ENCODE measurements around the gene SUGP1. TPM values are rescaled to one million over a fixed set of nuclear protein-coding genes. Genes with fewer than 3 reads are reported as not detected.

The SUGP1 gene
- total RNA-seq, 2 experiments from 2014 or later: 42.8 to 51.3 TPM

GRCh38 chr19:19297759-19298158 is 22.6 kb downstream of the SUGP1 start:
- Mint-ChIP-seq H3K27ac (no peak overlapping the region), H3K36me3 (ENCODE audit: low read depth) (peaks cover 30% of the 10 kb centered on the region), H3K9me3 (peaks cover 2% of the 10 kb centered on the region), H3K4me3 (no peak overlapping the region), H3K27me3 (no peaks in the 10 kb centered on the region), H3K4me1 (ENCODE audit: low read depth) (no peaks in the 10 kb centered on the region)
- no peak for DNase-seq
- no peak for TF ChIP-seq CTCF (IDR thresholded peaks at IDR 0.05)
- intact Hi-C loops (cut with micrococcal nuclease): no loop called here
- ChIA-PET POLR2A (no interaction called here), CTCF (interaction anchor here (0.7 to 1.5 kb wide), 2 partner anchors 10 to 17 kb away, joined by 3 read pairs; no protein-coding TSS in a partner anchor)
- no peak for ATAC-seq

- POLR2A ChIA-PET: interaction anchor here (1.0 kb wide), 1 partner anchor 44 kb away, joined by 3 read pairs; no protein-coding TSS in a partner anchor
- intact Hi-C loops (cut with micrococcal nuclease): no loop called here
- H3K27me3 Mint-ChIP-seq: no peaks in the 10 kb centered on the region
- DNase-seq (no peak), ATAC-seq (no peak)
- TF ChIP-seq CTCF (IDR thresholded peaks at IDR 0.05): no peak
- H3K9me3 Mint-ChIP-seq: peaks cover 2% of the 10 kb centered on the region
- CTCF ChIA-PET: interaction anchor here (1.5 kb wide), 1 partner anchor 18 kb away, joined by 3 read pairs; no protein-coding TSS in a partner anchor
- H3K36me3 Mint-ChIP-seq (ENCODE audit: low read depth): peaks cover 33% of the 10 kb centered on the region
- no peak overlapping the region for H3K4me3 Mint-ChIP-seq
- no peak overlapping the region for H3K27ac Mint-ChIP-seq
- no peaks in the 10 kb centered on the region for H3K4me1 Mint-ChIP-seq (ENCODE audit: low read depth)
These were observed 23.2 kb downstream of the SUGP1 start for GRCh38 chr19:19296953-19297689.

- Mint-ChIP-seq H3K27ac (no peak overlapping the region), H3K4me3 (no peak overlapping the region), H3K4me1 (ENCODE audit: low read depth) (no peaks in the 10 kb centered on the region), H3K36me3 (ENCODE audit: low read depth) (peaks cover 46% of the 10 kb centered on the region), H3K27me3 (no peaks in the 10 kb centered on the region), H3K9me3 (peaks cover 2% of the 10 kb centered on the region)
- POLR2A ChIA-PET: no interaction called here
- CTCF ChIA-PET: no interaction called here
- TF ChIP-seq CTCF (IDR thresholded peaks at IDR 0.05): no peak
- ATAC-seq (no peak), DNase-seq (no peak)
- intact Hi-C loops (cut with micrococcal nuclease): no loop called here
These were observed 25.4 kb downstream of the SUGP1 start for GRCh38 chr19:19294914-19295313.

- POLR2A ChIA-PET: interaction anchor here (0.8 kb wide), 1 partner anchor 45 kb away, joined by 3 read pairs; no protein-coding TSS in a partner anchor
- CTCF ChIA-PET: interaction anchor here (0.7 to 1.2 kb wide), 2 partner anchors 12 kb away, joined by 3 read pairs; no protein-coding TSS in a partner anchor
- intact Hi-C loops (cut with micrococcal nuclease): no loop called here
- ATAC-seq: no peak
- Mint-ChIP-seq H3K36me3 (ENCODE audit: low read depth) (peaks cover 50% of the 10 kb centered on the region), H3K4me1 (ENCODE audit: low read depth) (no peaks in the 10 kb centered on the region), H3K4me3 (no peak overlapping the region), H3K27ac (no peak overlapping the region), H3K27me3 (no peaks in the 10 kb centered on the region), H3K9me3 (peaks cover 2% of the 10 kb centered on the region)
- no peak for DNase-seq
- no peak for TF ChIP-seq CTCF (IDR thresholded peaks at IDR 0.05)
These were observed 27.7 kb downstream of the SUGP1 start for GRCh38 chr19:19292607-19293006.

- Mint-ChIP-seq H3K36me3 (ENCODE audit: low read depth) (peaks cover 31% of the 10 kb centered on the region), H3K27me3 (no peaks in the 10 kb centered on the region), H3K27ac (no peak overlapping the region), H3K4me1 (ENCODE audit: low read depth) (no peaks in the 10 kb centered on the region), H3K4me3 (no peak overlapping the region), H3K9me3 (no peaks in the 10 kb centered on the region)
- POLR2A ChIA-PET: interaction anchor here (0.6 to 1.0 kb wide), 2 partner anchors 14 to 44 kb away, joined by 3 read pairs; no protein-coding TSS in a partner anchor
- TF ChIP-seq CTCF (IDR thresholded peaks at IDR 0.05): no peak
- no peak for ATAC-seq
- intact Hi-C loops (cut with micrococcal nuclease): no loop called here
- CTCF ChIA-PET: interaction anchor here (0.6 kb wide), 1 partner anchor 95 kb away, joined by 3 read pairs; no protein-coding TSS in a partner anchor
- no peak for DNase-seq
These were observed 34.6 kb downstream of the SUGP1 start for GRCh38 chr19:19285686-19286085.

All from activated CD8-positive, alpha-beta T cell treated with anti-CD3 and anti-CD28 coated beads for 36 hours (primary cell).